ENCODE data around the gene HSD17B3.
"Not testable (repeated sequence)": the region's sequence is repeated elsewhere in the genome, so short reads cannot be mapped to it uniquely, and the experiment has no call there.

HSD17B3 gene

GRCh38 chr9:96192710-96193109 lies 109.3 kb downstream of the HSD17B3 start:
- DNase-seq: no peak

GRCh38 chr9:96189995-96190394 lies 112.0 kb downstream of the HSD17B3 start:
- DNase-seq: no peak

GRCh38 chr9:96189581-96189980 lies 112.4 kb downstream of the HSD17B3 start:
- DNase-seq: not testable (repeated sequence)

GRCh38 chr9:96188571-96188970 lies 113.4 kb downstream of the HSD17B3 start:
- DNase-seq: no peak

- DNase-seq: no peak
These were observed 114.8 kb downstream of the HSD17B3 start for GRCh38 chr9:96187151-96187555.

GRCh38 chr9:96186591-96187011 lies 115.4 kb downstream of the HSD17B3 start:
- no peak for DNase-seq

- DNase-seq: no peak
These were observed 116.3 kb downstream of the HSD17B3 start for GRCh38 chr9:96185518-96186156.
